HG03095 (cell line): ENCODE results near the gene ALK.

Experiments used
- ATAC-seq: cut with Tn5 transposase; IDR thresholded peaks from one replicate; pipeline ENCODE4 v1.9.1; 2021; ENCODE audit warnings: moderate library complexity; ENCODE audit not compliant: unreplicated experiment

The ALK gene

DNA sequence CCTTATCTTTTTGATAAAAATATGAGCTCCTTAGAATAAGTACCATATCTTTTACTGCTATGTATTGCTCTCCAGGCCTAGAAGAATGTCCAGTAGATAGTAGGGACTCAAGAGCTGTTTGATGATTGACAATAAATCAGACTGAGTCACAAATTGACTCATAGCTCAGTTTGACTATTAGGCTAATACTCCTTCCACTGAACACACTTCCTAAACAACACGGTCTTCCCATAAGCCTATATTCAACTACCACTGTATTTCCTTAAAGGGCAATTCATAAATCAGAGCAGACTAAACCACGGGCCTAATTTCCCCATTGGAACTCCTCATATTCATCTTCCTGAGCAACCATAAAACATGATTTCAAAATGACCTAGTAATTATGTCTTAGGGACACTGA, 258.5 kb downstream of the ALK start:
- ATAC-seq: no peak

GRCh38 chr2:29660201-29660600, 261.2 kb downstream of the ALK start:
- no peak for ATAC-seq

GRCh38 chr2:29659178-29659577, 262.2 kb downstream of the ALK start:
- no peak for ATAC-seq

DNA sequence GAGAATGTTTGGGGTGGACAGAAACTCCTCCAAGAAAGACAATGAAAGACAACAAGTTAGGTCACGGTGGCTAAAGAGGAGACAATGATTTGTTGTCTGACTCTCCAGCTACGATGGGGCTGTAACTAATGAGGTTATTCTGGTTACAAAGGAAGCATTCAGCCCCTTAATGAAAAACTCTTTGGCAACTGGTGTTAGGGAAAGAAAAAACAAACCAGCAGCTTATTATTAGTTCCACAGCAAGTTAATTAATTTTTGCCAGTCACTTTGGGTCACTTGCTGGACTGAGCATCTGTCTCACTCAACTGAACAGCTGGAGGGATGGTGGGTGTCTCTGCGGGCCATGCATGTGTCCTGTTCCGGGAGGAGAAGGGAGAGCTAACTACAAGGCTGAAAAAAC, 263.7 kb downstream of the ALK start:
- no peak for ATAC-seq

- ATAC-seq: no peak
These were observed 265.8 kb downstream of the ALK start for GRCh38 chr2:29655391-29656086.

- no peak for ATAC-seq
These were observed 270.7 kb downstream of the ALK start for GRCh38 chr2:29650631-29651097.

GRCh38 chr2:29644949-29645348, 276.4 kb downstream of the ALK start:
- ATAC-seq: no peak

GRCh38 chr2:29643196-29643595, 278.2 kb downstream of the ALK start:
- ATAC-seq: no peak

GRCh38 chr2:29640360-29640759, 281.0 kb downstream of the ALK start:
- ATAC-seq: no peak

DNA sequence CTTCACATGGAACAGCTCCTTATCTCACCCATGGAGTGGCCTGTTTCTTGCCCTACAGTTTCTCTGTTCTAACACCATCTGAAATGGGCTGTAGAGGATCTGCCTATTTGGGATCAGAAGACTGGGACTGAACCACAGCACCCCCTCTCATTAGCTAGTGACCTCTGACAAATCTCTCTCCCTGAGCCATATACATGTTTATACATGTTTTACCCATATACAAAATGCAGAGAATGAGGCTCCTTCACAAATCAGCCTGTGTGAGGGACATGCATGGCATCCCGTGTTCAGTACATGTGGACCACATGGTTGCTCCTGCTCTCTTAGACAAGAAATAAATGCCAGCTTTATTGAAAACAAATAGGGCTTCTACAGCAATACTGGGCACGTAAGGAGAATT, 282.7 kb downstream of the ALK start:
- no peak for ATAC-seq

DNA sequence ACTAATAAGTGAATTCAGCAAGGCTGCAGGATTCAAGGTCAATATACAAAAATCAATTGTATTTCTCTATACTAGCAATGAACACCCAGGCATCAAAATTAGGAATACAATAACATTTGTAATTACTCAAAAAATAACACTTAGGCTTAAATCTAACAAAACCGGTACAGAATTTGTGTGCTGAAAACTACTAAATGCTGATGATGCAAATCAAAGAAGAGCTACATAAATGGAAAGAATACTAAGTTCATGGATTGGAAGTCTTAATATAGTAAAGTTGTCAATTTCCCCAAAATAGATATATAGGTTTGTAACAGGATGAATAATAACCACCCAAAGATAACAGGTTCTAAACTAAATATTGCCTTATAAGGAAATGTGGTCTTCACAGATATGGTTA, 286.5 kb downstream of the ALK start:
- no peak for ATAC-seq

GRCh38 chr2:29632018-29632417, 289.4 kb downstream of the ALK start:
- ATAC-seq: no peak

DNA sequence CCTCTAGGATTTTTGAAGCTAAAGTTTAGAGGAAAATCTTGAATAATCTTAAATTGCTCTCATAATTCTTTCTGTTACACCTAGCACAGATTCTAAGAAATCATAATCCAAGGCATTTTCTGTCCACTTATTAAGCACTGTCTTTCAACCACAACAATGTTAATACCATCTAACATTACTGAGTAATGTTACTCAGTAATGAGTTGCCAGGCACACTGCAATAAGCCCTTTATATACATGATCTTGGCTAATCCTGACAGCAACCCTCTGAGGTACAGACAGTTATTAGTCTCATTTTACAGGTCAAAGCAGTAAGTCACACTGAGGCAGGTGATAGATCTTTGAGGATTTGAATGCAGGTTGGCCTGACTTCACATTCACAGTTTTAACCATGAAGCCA, 291.9 kb downstream of the ALK start:
- ATAC-seq: no peak

- no peak for ATAC-seq
These were observed 292.5 kb downstream of the ALK start for GRCh38 chr2:29628862-29629261.

GRCh38 chr2:29628108-29628745, 293.2 kb downstream of the ALK start:
- ATAC-seq: no peak

- ATAC-seq: no peak
These were observed 294.1 kb downstream of the ALK start for GRCh38 chr2:29627279-29627711.

GRCh38 chr2:29620890-29621289, 300.5 kb downstream of the ALK start:
- no peak for ATAC-seq

DNA sequence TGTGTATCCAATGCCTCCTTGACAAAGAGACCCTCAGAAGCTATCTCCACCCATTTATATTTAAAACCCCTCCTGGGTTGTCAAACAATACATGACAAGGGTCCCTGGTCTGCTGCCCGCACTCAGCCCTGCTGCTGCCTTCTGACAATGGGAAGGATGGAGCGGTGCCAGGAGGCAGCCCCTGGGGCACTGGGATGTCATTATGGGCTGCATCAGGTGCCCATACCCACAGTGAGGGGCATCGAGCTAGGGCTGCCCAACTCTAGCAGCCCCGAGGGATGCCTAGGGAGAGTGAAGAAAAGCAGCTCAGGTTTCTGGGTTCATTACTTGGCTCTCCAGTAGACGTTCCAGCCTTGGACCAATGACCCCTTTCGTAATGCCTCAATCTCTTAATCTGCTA, 301.7 kb downstream of the ALK start:
- no peak for ATAC-seq

DNA sequence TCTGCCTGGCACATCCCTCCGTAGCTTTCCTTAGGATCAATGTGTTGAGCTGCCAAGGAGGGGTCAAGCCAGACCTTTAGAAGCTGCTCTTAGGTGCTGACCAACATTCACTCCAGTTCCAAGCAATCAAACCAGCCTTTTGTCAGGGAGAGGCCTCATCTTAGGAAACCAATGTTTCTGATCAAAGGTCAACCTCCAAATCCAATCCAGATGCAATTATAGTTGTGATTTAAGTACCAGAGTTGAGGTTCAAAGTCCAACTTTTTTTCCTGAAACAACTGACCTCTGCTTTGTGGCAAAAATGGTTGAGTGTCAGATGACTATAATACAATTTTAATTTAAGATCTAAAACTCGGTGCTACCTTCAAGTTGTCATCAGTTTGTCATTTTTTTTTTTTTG, 303.4 kb downstream of the ALK start:
- ATAC-seq: no peak

- no peak for ATAC-seq
These were observed 304.0 kb downstream of the ALK start for GRCh38 chr2:29617351-29617750.

DNA sequence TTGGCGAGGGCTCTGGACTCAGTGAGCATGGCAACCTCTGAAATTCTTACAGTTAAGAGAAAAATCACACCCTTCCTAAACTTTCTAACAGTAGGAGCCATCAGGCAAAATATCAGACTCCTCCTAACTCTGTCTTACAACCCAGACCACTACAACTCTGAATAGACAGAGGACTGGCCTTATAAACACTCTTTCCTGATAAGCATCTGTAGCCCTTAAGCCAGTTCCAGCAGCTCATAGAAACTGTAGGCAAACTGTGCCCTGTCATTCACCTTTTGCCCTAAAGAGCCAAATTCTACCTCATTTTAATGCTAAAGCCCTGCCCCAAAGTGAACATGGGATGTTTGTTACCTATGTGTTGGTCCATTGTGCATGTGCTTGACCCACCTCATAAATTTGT, 304.8 kb downstream of the ALK start:
- ATAC-seq: no peak

- ATAC-seq: no peak
These were observed 305.5 kb downstream of the ALK start for GRCh38 chr2:29615841-29616240.

GRCh38 chr2:29615183-29615582, 306.2 kb downstream of the ALK start:
- ATAC-seq: no peak
